Keratinocyte (primary cell): ENCODE measurements around the gene CSTF1. TPM values are rescaled to one million over a fixed set of nuclear protein-coding genes. Genes with fewer than 3 reads are reported as not detected.
A peak's percentile ranks its signal among the peaks of the same experiment; 100 is the strongest.
"Not testable (repeated sequence)": the region's sequence is repeated elsewhere in the genome, so short reads cannot be mapped to it uniquely, and the experiment has no call there.

Experiments
- DNase-seq: peaks from one replicate; pipeline ENCODE4 v3.0.0-alpha.2; 2011; ENCODE audit warnings: low read depth, missing footprints, low spot score
- FAIRE-seq: peaks from 2 replicates; lab custom pipeline; 2011; peaks lifted over from hg19 to GRCh38; lab: Jason Lieb, UNC
- H2AFZ ChIP-seq: 2 replicates; pipeline ENCODE4 v1.6.0; 2012; ENCODE audit warnings: low read length, control low read depth, inconsistent platforms; ENCODE audit not compliant: control insufficient read depth
- H3K27ac ChIP-seq: 2 replicates; pipeline ENCODE4 v1.5.1; 2011; ENCODE audit warnings: low read length; ENCODE audit not compliant: control insufficient read depth, insufficient read depth
- H3K27me3 ChIP-seq: 3 replicates; pipeline ENCODE4 v1.6.0; 2011; ENCODE audit warnings: low read length; ENCODE audit not compliant: control insufficient read depth, insufficient read depth; ENCODE audit errors: extremely low read depth
- H3K36me3 ChIP-seq, 2 experiments: 2 replicates in 1 of 2; 3 replicates in 1 of 2; pipeline ENCODE4 v1.5.1; 2011; ENCODE audit warnings: low read length in 2 of 2, mild to moderate bottlenecking in 1 of 2; ENCODE audit not compliant: control insufficient read depth in 2 of 2, insufficient read depth in 2 of 2; ENCODE audit errors: extremely low read depth in 1 of 2
- H3K4me1 ChIP-seq: 3 replicates; pipeline ENCODE4 v1.5.1; 2011; ENCODE audit warnings: low read length; ENCODE audit not compliant: control insufficient read depth, insufficient read depth; ENCODE audit errors: extremely low read depth
- H3K4me2 ChIP-seq: 3 replicates; pipeline ENCODE4 v1.6.0; 2011; ENCODE audit warnings: low read depth, low read length; ENCODE audit not compliant: control insufficient read depth, insufficient read depth; ENCODE audit errors: extremely low read depth
- H3K4me3 ChIP-seq, 3 experiments: fragments of 200-600 bp in 1 of 3; sonication (generic) in 1 of 3; 2 replicates in 2 of 3; 3 replicates in 1 of 3; pipeline ENCODE4 v1.5.1; 2011 to 2016; ENCODE audit warnings: low read length in 3 of 3, mild to moderate bottlenecking in 3 of 3, control low read depth in 2 of 3, inconsistent platforms in 1 of 3, low read depth in 1 of 3, mixed read lengths in 1 of 3, mixed run types in 1 of 3, moderate library complexity in 1 of 3; ENCODE audit not compliant: control insufficient read depth in 2 of 3, insufficient read depth in 2 of 3; ENCODE audit errors: extremely low read depth in 1 of 3
- H3K79me2 ChIP-seq: 2 replicates; pipeline ENCODE4 v1.6.0; 2012; ENCODE audit warnings: low read length; ENCODE audit not compliant: control insufficient read depth, insufficient read depth
- H3K9ac ChIP-seq: 3 replicates; pipeline ENCODE4 v1.6.0; 2011; ENCODE audit warnings: low read length; ENCODE audit not compliant: control insufficient read depth, insufficient read depth; ENCODE audit errors: extremely low read depth
- H3K9me1 ChIP-seq: 3 replicates; pipeline ENCODE4 v1.6.0; 2011; ENCODE audit warnings: low read length; ENCODE audit not compliant: control insufficient read depth, insufficient read depth; ENCODE audit errors: extremely low read depth
- H3K9me3 ChIP-seq: 2 replicates; pipeline ENCODE4 v1.5.1; 2012; ENCODE audit warnings: low read depth, low read length; ENCODE audit not compliant: control insufficient read depth
- H4K20me1 ChIP-seq: 3 replicates; pipeline ENCODE4 v1.6.0; 2011; ENCODE audit warnings: low read length; ENCODE audit not compliant: control insufficient read depth, insufficient read depth; ENCODE audit errors: extremely low read depth
- EZH2 ChIP-seq: IDR thresholded peaks from one replicate; pipeline ENCODE4 v1.6.1; 2012; ENCODE audit warnings: inconsistent platforms, mild to moderate bottlenecking, low read length, moderate library complexity
- dilution Hi-C: fragments of 300-500 bp; cut with MboI; formaldehyde crosslinking; loops from one replicate; pipeline ENCODE4 v1.7.0; 2020; ENCODE audit warnings: low sequenced_read_pairs; ENCODE audit not compliant: extremely low pct_ligation_motif_present
- polyA plus RNA-seq, 5 experiments: library from polyadenylated mRNA; depleted of rRNA in 3 of 5; stranded (reverse) in 3 of 5; stranded (forward) in 1 of 5; unstranded in 1 of 5; fragments of >200 nt; gene quantifications; 1 replicate in 1 of 5; 2 replicates in 3 of 5; 3 replicates in 1 of 5; pipeline versions ENCODE4 v1.2.1 to v1.2.3, GENCODE V29; 2011 to 2012; ENCODE audit warnings: missing spikeins in 2 of 5, low read depth in 1 of 5, low replicate concordance in 1 of 5
- TF ChIP-seq, protein P1 (sequence below), 3 experiments: IDR thresholded peaks in 1 of 3; conservative IDR thresholded peaks in 1 of 3; optimal IDR thresholded peaks in 1 of 3; 2 replicates in 2 of 3; 3 replicates in 1 of 3; pipeline versions ENCODE3 to v1.5.1; 2011; ENCODE audit warnings: low read length in 3 of 3, mild to moderate bottlenecking in 3 of 3, moderate library complexity in 2 of 3, control low read depth in 1 of 3, inconsistent platforms in 1 of 3; ENCODE audit not compliant: insufficient read depth in 2 of 3; ENCODE audit errors: extremely low read depth in 1 of 3

The CSTF1 gene
- polyA plus RNA-seq, 1 donor (not counting 4 experiments of a cell fraction or from before 2014, with no cell fraction given): 40.3 TPM

DNA sequence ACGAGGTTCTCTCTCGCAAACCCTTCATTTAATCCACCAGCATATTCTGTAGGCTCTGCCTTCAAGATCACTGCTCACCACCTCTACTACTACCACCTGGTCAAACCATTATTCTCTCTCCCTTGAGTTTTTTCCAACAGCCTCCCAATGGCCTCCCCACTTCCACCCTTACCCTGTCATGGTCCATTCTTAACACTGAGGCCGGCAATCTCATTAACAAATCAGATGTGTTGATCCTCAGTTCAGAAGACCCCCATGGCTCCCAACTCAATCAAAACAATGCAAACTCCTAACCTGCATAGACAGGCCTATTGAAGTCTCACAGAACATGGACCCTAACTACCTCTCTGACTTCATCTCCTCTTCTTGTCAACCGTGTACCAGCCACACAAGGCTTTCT is 2.6 kb upstream of the CSTF1 start:
- FAIRE-seq: no peak

DNA sequence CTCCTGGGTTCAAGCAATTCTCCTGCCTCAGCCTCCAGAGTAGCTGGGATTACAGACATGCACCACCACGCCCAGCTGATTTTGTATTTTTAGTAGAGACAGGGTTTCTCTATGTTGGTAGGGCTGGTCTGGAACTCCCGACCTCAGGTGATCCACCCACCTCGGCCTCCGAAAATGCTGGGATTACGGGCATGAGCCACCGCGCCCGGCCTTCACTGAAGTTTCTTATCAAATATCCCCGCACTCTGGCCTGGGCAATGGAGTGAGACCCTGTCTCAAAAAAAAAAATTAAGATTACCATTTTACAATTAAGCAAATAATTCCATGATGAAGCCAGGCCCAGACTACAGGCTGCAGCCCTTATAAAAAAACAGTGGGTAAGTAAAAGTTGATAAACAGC is 2.0 kb upstream of the CSTF1 start:
- H2AFZ ChIP-seq, H4K20me1 ChIP-seq, H3K27ac ChIP-seq, DNase-seq, H3K9me1 ChIP-seq, H3K27me3 ChIP-seq, H3K9ac ChIP-seq, H3K9me3 ChIP-seq, FAIRE-seq, dilution Hi-C loops: not testable (repeated sequence)
- peaks cover 72% of the 10 kb centered on the region for H3K79me2 ChIP-seq
- peaks cover 2 to 10% of the 10 kb centered on the region in 2 experiments for H3K36me3 ChIP-seq
- peak overlapping the region; percentile 95 for H3K4me2 ChIP-seq
- peaks cover 13% of the 10 kb centered on the region for H3K4me1 ChIP-seq
- peak overlapping the region in 1 of 3 experiments; percentile 92 for H3K4me3 ChIP-seq

More for the DNA sequence above, 2.6 kb upstream of the CSTF1 start:
- H3K79me2 ChIP-seq: peaks cover 70% of the 10 kb centered on the region
- peaks cover 13% of the 10 kb centered on the region for H3K4me1 ChIP-seq
- no peak overlapping the region for H3K27ac ChIP-seq
- no peak overlapping the region for H3K4me3 ChIP-seq
- no peak overlapping the region for H2AFZ ChIP-seq
- H3K9ac ChIP-seq: no peak overlapping the region
- no peak for DNase-seq
- H3K27me3 ChIP-seq: no peaks in the 10 kb centered on the region
- dilution Hi-C loops: no loop called here
- H3K9me1 ChIP-seq: no peaks in the 10 kb centered on the region
- no peak overlapping the region for H3K4me2 ChIP-seq
- no peaks in the 10 kb centered on the region for H3K9me3 ChIP-seq
- H4K20me1 ChIP-seq: no peaks in the 10 kb centered on the region
- TF ChIP-seq, protein P1, sequence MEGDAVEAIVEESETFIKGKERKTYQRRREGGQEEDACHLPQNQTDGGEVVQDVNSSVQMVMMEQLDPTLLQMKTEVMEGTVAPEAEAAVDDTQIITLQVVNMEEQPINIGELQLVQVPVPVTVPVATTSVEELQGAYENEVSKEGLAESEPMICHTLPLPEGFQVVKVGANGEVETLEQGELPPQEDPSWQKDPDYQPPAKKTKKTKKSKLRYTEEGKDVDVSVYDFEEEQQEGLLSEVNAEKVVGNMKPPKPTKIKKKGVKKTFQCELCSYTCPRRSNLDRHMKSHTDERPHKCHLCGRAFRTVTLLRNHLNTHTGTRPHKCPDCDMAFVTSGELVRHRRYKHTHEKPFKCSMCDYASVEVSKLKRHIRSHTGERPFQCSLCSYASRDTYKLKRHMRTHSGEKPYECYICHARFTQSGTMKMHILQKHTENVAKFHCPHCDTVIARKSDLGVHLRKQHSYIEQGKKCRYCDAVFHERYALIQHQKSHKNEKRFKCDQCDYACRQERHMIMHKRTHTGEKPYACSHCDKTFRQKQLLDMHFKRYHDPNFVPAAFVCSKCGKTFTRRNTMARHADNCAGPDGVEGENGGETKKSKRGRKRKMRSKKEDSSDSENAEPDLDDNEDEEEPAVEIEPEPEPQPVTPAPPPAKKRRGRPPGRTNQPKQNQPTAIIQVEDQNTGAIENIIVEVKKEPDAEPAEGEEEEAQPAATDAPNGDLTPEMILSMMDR (optimal IDR thresholded peaks at IDR 0.05 in 1 of 3, IDR thresholded peaks at IDR 0.05 in 1 of 3, conservative IDR thresholded peaks at IDR 0.05 in 1 of 3; ENCODE audit: extremely low read depth in 1 of 3, insufficient read depth in 2 of 3, low read length in 3 of 3): no peak
- no peak for TF ChIP-seq EZH2
- H3K36me3 ChIP-seq: peaks cover 2 to 9% of the 10 kb centered on the region in 2 experiments

DNA sequence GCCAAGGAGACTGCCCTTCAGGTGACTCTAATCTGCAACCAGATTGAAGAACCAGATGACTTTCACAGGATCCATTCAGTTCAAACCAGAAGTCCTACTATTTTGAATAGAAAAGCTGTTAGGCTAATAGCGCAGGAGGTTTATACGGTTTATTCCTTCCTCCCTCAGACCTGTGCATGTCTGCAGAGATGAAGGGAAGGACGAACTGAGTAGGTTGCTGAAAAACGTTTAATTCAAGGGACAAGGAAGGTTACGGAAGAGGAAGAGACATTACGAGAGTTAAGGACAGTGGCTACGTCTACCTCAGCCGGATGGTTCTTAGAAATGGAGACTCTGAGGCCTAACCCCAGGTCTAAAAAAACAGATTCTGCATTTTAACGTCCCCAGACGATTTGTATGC is 1.4 kb upstream of the CSTF1 start:
- peak overlapping the region; percentile 91 for H3K9ac ChIP-seq
- H3K4me1 ChIP-seq: peaks cover 13% of the 10 kb centered on the region
- H3K27ac ChIP-seq: peak overlapping the region; percentile 53
- H3K79me2 ChIP-seq: peaks cover 73% of the 10 kb centered on the region
- peaks cover 3 to 17% of the 10 kb centered on the region in 2 experiments for H3K36me3 ChIP-seq
- peak overlapping the region; percentile 95 for H3K4me2 ChIP-seq
- TF ChIP-seq EZH2: no peak
- TF ChIP-seq, protein P1 (optimal IDR thresholded peaks at IDR 0.05 in 1 of 3, IDR thresholded peaks at IDR 0.05 in 1 of 3, conservative IDR thresholded peaks at IDR 0.05 in 1 of 3; ENCODE audit: extremely low read depth in 1 of 3, insufficient read depth in 2 of 3, low read length in 3 of 3): no peak
- H3K9me3 ChIP-seq: no peaks in the 10 kb centered on the region
- no peak for DNase-seq
- no peaks in the 10 kb centered on the region for H3K27me3 ChIP-seq
- dilution Hi-C loops: no loop called here
- H3K9me1 ChIP-seq: no peaks in the 10 kb centered on the region
- peak overlapping the region; percentile 70 to 92 (median 90) for H3K4me3 ChIP-seq
- no peaks in the 10 kb centered on the region for H4K20me1 ChIP-seq
- peak overlapping the region; percentile 98 for H2AFZ ChIP-seq
- FAIRE-seq: no peak
